B cell (primary cell): ENCODE measurements around the gene CSTF3. TPM values are rescaled to one million over a fixed set of nuclear protein-coding genes. Genes with fewer than 3 reads are reported as not detected.

Experiments
- ATAC-seq: fragments of 200-7000 bp; cut with Tn5 transposase; one replicate; pipeline ENCODE4 v1.10.0; 2021; ENCODE audit warnings: low read depth, mild to moderate bottlenecking, moderate number of reproducible peaks, moderate library complexity
- CTCF ChIA-PET: fragments of 350-600 bp; sonication (Branson Sonifier 250); formaldehyde crosslinking; loops from one replicate; lab custom pipeline; 2021; ENCODE audit warnings: antibody characterized with exemption, inconsistent platforms; lab: Charles Lee
- POLR2A ChIA-PET: fragments of 350-600 bp; sonication (Branson Sonifier 250); formaldehyde crosslinking; loops from one replicate; lab custom pipeline; 2021; ENCODE audit warnings: antibody characterized with exemption; lab: Charles Lee
- DNase-seq: peaks from one replicate; pipeline ENCODE4 v3.0.0; 2013
- H2AFZ ChIP-seq: 2 replicates; pipeline ENCODE4 v1.6.1; 2012; ENCODE audit warnings: mild to moderate bottlenecking, low read depth, low read length; ENCODE audit not compliant: insufficient read depth, poor library complexity, severe bottlenecking
- H3K27ac ChIP-seq, 2 donors: 1 replicate in 1 of 2; 2 replicates in 1 of 2; pipeline ENCODE4 v1.5.1; 2012 to 2013; ENCODE audit warnings: low read length in 2 of 2, mild to moderate bottlenecking in 2 of 2, moderate library complexity in 1 of 2
- H3K27me3 ChIP-seq, 4 experiments: fragments of 200-600 bp in 1 of 4; sonication (generic) in 1 of 4; replicated peaks in 1 of 4; 1 replicate in 2 of 4; 2 replicates in 2 of 4; pipeline versions ENCODE4 v1.6.1 to v1.7.0; 2013 to 2016; ENCODE audit warnings: low read length in 3 of 4, mild to moderate bottlenecking in 2 of 4, mixed read lengths in 1 of 4, moderate library complexity in 1 of 4; ENCODE audit not compliant: insufficient read depth in 4 of 4, control insufficient read depth in 3 of 4; ENCODE audit errors: control extremely low read depth in 1 of 4
- H3K36me3 ChIP-seq, 2 experiments: replicated peaks in 1 of 2; 1 replicate in 1 of 2; 2 replicates in 1 of 2; pipeline versions ENCODE4 v1.6.1 to v1.7.1; 2013; ENCODE audit warnings: low read length in 1 of 2; ENCODE audit not compliant: insufficient read depth in 2 of 2, control insufficient read depth in 1 of 2; ENCODE audit errors: control extremely low read depth in 1 of 2, extremely low read depth in 1 of 2
- H3K4me1 ChIP-seq, 2 donors: fragments of 200-600 bp in 1 of 2; sonication (generic) in 1 of 2; 1 replicate in 1 of 2; 2 replicates in 1 of 2; pipeline versions ENCODE4 v1.5.1 to v1.6.1; 2013 to 2017; ENCODE audit warnings: low read length in 2 of 2; ENCODE audit not compliant: control insufficient read depth in 2 of 2, insufficient read depth in 2 of 2
- H3K4me2 ChIP-seq: replicated peaks from 2 replicates; pipeline ENCODE3; 2012; ENCODE audit warnings: mild to moderate bottlenecking, low read depth, low read length; ENCODE audit not compliant: poor library complexity, severe bottlenecking
- H3K4me3 ChIP-seq, 5 experiments: fragments of 200-600 bp in 1 of 5; sonication (generic) in 1 of 5; 1 replicate in 3 of 5; 2 replicates in 2 of 5; pipeline versions ENCODE4 v1.5.1 to v1.7.0; 2011 to 2016; ENCODE audit warnings: low read length in 4 of 5, mild to moderate bottlenecking in 4 of 5, low read depth in 2 of 5, control low read depth in 1 of 5, moderate library complexity in 1 of 5; ENCODE audit not compliant: insufficient read depth in 1 of 5; ENCODE audit errors: control extremely low read depth in 1 of 5, extremely low read depth in 1 of 5
- H3K79me2 ChIP-seq: fragments of 200-600 bp; sonication (generic); one replicate; pipeline ENCODE4 v1.6.0; 2016; ENCODE audit warnings: low read length; ENCODE audit not compliant: control insufficient read depth, insufficient read depth
- H3K9ac ChIP-seq: fragments of 200-600 bp; sonication (generic); 2 replicates; pipeline ENCODE4 v1.6.1; 2017; ENCODE audit warnings: mild to moderate bottlenecking, low read length, moderate library complexity
- H3K9me3 ChIP-seq, 3 donors: one replicate each; pipeline versions ENCODE4 v1.6.1 to v1.7.1; 2013; ENCODE audit warnings: low read length in 2 of 3; ENCODE audit not compliant: control insufficient read depth in 2 of 3, insufficient read depth in 1 of 3; ENCODE audit errors: control extremely low read depth in 1 of 3
- H4K20me1 ChIP-seq: 2 replicates; pipeline ENCODE4 v1.6.0; 2012; ENCODE audit warnings: mild to moderate bottlenecking, low read length; ENCODE audit not compliant: insufficient read depth, control insufficient read depth, poor library complexity, severe bottlenecking
- H3K27ac Mint-ChIP-seq: one replicate; pipeline ENCODE4 v1.8.0; 2021; ENCODE audit warnings: mixed read lengths
- H3K27me3 Mint-ChIP-seq: one replicate; pipeline ENCODE4 v1.8.0; 2021; ENCODE audit warnings: mixed read lengths
- H3K4me1 Mint-ChIP-seq: one replicate; pipeline ENCODE4 v1.8.0; 2021; ENCODE audit warnings: mixed read lengths
- H3K4me3 Mint-ChIP-seq: one replicate; pipeline ENCODE4 v1.8.0; 2021; ENCODE audit warnings: mixed read lengths
- H3K9me3 Mint-ChIP-seq: one replicate; pipeline ENCODE4 v1.8.0; 2022; ENCODE audit warnings: mixed read lengths; ENCODE audit not compliant: insufficient read depth
- EZH2 ChIP-seq: IDR thresholded peaks from 2 replicates; pipeline ENCODE4 v1.6.1; 2012; ENCODE audit warnings: borderline replicate concordance, low read depth, mild to moderate bottlenecking, moderate library complexity, low read length; ENCODE audit not compliant: insufficient read depth, poor library complexity, severe bottlenecking
- WGBS: methylation state at CpG from one replicate; pipeline ENCODE4 v1.1.5; 2013; ENCODE audit warnings: missing lambda C conversion rate; ENCODE audit not compliant: insufficient coverage; 5-methylcytosine and 5-hydroxymethylcytosine counted together
- intact Hi-C: fragments of 100-400 bp; cut with micrococcal nuclease; formaldehyde crosslinking; loops from one replicate; pipeline ENCODE4 v1.10.0; 2022
- polyA plus RNA-seq: library from polyadenylated mRNA; depleted of rRNA; stranded (reverse); fragments of >200 nt; gene quantifications from 2 replicates; pipeline ENCODE4 v1.2.3, GENCODE V29; 2012
- total RNA-seq, 2 donors: library from RNA; stranded (reverse); fragments of 120-200 nt in 1 of 2; gene quantifications; 1 replicate in 1 of 2; 2 replicates in 1 of 2; pipeline versions ENCODE4 v1.2.3 to v1.2.4, GENCODE V29; 2013 to 2022
- TF ChIP-seq, protein P1 (sequence below): fragments of 200-600 bp; IDR thresholded peaks from one replicate; pipeline ENCODE4 v1.8.0; 2022; ENCODE audit warnings: antibody characterized with exemption, mild to moderate bottlenecking

Gene CSTF3
- total and polyA plus RNA-seq, 2 donors (not counting 1 experiment from before 2014, with no cell fraction given), result 14.4 to 42.2 TPM

DNA sequence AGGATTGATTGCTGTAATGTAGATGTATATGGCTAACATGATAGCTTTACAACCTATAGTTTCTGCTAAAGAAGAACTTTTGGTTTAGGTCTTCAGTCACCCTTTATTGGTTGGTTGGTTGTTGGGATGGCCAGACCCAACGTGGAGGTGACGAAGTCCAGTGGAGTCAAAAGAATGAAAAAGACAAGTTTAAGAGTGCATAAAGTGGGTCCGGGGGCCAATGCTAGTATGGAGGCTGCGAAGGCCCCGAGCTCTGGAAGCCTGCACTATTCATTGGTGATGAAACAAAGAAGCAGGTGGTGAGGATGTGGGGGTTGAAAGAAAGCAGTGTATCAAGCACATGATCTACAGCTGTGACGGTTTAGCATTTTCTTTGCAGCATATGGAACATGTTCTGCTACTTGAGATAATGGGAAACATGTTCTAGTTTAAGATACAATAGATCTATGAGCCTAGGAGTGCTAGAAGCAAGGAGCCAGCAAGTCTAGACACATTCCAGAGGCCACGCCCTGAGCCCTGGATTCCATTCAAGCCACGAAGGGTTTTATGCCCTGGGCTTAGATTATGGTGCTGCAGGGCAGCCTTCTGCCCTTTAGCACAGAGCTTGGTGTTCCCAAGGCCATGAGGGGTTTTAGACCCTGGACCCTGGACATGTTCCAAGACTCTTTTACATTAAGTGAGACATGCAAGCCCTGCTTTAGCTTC lies 115.6 kb downstream of the CSTF3 start:
- no peak overlapping the region for H2AFZ ChIP-seq
- no peak overlapping the region for H3K27ac ChIP-seq
- Mint-ChIP-seq H3K27me3 (no peaks in the 10 kb centered on the region), H3K9me3 (no peaks in the 10 kb centered on the region), H3K27ac (no peak overlapping the region), H3K4me3 (no peak overlapping the region), H3K4me1 (peaks cover 5% of the 10 kb centered on the region)
- H3K4me2 ChIP-seq, result no peak overlapping the region
- H3K9me3 ChIP-seq, result no peaks in the 10 kb centered on the region
- POLR2A ChIA-PET, result no interaction called here
- intact Hi-C loops, result no loop called here
- DNase-seq (no peak), ATAC-seq (no peak)
- H3K79me2 ChIP-seq, result peaks cover 2% of the 10 kb centered on the region
- H3K27me3 ChIP-seq, result no peaks in the 10 kb centered on the region
- peaks cover 3 to 22% of the 10 kb centered on the region in 2 experiments for H3K36me3 ChIP-seq
- WGBS, result 100% methylated on average over 8 of the region's 8 CpGs
- H4K20me1 ChIP-seq, result no peaks in the 10 kb centered on the region
- TF ChIP-seq, protein P1, sequence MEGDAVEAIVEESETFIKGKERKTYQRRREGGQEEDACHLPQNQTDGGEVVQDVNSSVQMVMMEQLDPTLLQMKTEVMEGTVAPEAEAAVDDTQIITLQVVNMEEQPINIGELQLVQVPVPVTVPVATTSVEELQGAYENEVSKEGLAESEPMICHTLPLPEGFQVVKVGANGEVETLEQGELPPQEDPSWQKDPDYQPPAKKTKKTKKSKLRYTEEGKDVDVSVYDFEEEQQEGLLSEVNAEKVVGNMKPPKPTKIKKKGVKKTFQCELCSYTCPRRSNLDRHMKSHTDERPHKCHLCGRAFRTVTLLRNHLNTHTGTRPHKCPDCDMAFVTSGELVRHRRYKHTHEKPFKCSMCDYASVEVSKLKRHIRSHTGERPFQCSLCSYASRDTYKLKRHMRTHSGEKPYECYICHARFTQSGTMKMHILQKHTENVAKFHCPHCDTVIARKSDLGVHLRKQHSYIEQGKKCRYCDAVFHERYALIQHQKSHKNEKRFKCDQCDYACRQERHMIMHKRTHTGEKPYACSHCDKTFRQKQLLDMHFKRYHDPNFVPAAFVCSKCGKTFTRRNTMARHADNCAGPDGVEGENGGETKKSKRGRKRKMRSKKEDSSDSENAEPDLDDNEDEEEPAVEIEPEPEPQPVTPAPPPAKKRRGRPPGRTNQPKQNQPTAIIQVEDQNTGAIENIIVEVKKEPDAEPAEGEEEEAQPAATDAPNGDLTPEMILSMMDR, result no peak
- no peak for TF ChIP-seq EZH2
- CTCF ChIA-PET, result interaction anchor here (0.9 kb wide), 1 partner anchor 23 kb away, joined by 3 read pairs; no protein-coding TSS in a partner anchor
- H3K4me3 ChIP-seq, result no peak overlapping the region
- no peak overlapping the region for H3K9ac ChIP-seq
- H3K4me1 ChIP-seq, result peaks cover 2 to 5% of the 10 kb centered on the region in 2 donors

DNA sequence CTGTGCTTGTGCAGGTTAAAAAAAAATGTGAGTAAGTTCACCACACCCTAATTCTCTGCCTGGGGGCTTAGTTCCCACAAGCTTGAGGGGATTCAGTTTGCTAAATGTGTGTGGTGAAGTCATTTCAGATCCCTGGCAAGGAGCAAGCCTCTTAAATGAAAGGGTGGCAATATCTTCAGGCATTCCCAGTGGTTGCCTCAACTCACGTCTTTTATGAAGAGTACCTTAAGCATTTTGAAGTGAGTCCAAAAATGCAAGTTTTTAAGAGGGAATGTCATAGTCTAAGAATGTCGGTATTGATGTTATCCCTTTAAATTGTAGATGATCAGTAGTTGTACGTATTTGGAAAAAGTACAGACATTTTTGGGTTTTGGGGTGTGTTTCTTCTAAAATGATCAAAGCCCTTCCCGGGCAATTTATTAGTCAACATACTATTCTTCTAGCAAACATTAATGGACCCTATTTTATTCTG lies 117.0 kb downstream of the CSTF3 start:
- intact Hi-C loops, result no loop called here
- WGBS, result 100% methylated on average over 1 of the region's 4 CpGs
- peaks cover 3 to 22% of the 10 kb centered on the region in 2 experiments for H3K36me3 ChIP-seq

More for the DNA sequence above, 117.0 kb downstream of the CSTF3 start:
- Mint-ChIP-seq H3K9me3 (no peaks in the 10 kb centered on the region), H3K4me1 (peaks cover 11% of the 10 kb centered on the region), H3K27me3 (no peaks in the 10 kb centered on the region), H3K4me3 (no peak overlapping the region), H3K27ac (no peak overlapping the region)
- Histone ChIP-seq H3K79me2 (peaks cover 4% of the 10 kb centered on the region), H3K4me1 (peaks cover 8 to 12% of the 10 kb centered on the region in 2 donors), H3K9ac (no peak overlapping the region), H3K4me2 (no peak overlapping the region), H3K27ac (no peak overlapping the region), H3K4me3 (no peak overlapping the region), H4K20me1 (no peaks in the 10 kb centered on the region), H2AFZ (no peak overlapping the region), H3K27me3 (no peaks in the 10 kb centered on the region), H3K9me3 (no peaks in the 10 kb centered on the region)
- DNase-seq (no peak), ATAC-seq (no peak)
- TF ChIP-seq EZH2, result no peak
- TF ChIP-seq, protein P1, result no peak
- CTCF ChIA-PET, result interaction anchor here (0.6 kb wide), 1 partner anchor 15 kb away, joined by 4 read pairs; no protein-coding TSS in a partner anchor
- POLR2A ChIA-PET, result interaction anchor here (0.8 kb wide), 1 partner anchor 17 kb away, joined by 3 read pairs; no protein-coding TSS in a partner anchor
